SJSA1 (cell line): ENCODE measurements around the gene ANKFN1. TPM values are rescaled to one million over a fixed set of nuclear protein-coding genes. Genes with fewer than 3 reads are reported as not detected.
A peak's percentile ranks its signal among the peaks of the same experiment; 100 is the strongest.
"Not testable (repeated sequence)": the region's sequence is repeated elsewhere in the genome, so short reads cannot be mapped to it uniquely, and the experiment has no call there.

ENCODE experiments used
- DNase-seq, 2 experiments: peaks; one replicate each; pipeline ENCODE4 v3.0.0-alpha.2; 2015 to 2020; ENCODE audit warnings: low spot score in 2 of 2, low read depth in 1 of 2
- H3K27ac ChIP-seq: fragments of 250-450 bp; sonication (Bioruptor Pico); 2 replicates; pipeline ENCODE4 v1.5.1; 2020; ENCODE audit warnings: mild to moderate bottlenecking, moderate library complexity
- H3K27me3 ChIP-seq: fragments of 250-450 bp; sonication (Bioruptor Pico); replicated peaks from 2 replicates; pipeline ENCODE4 v1.5.1; 2020; ENCODE audit warnings: mild to moderate bottlenecking, moderate library complexity
- H3K36me3 ChIP-seq: fragments of 250-450 bp; sonication (Bioruptor Pico); 2 replicates; pipeline ENCODE4 v1.5.1; 2020; ENCODE audit warnings: mild to moderate bottlenecking
- H3K4me1 ChIP-seq: fragments of 250-450 bp; sonication (Bioruptor Pico); replicated peaks from 2 replicates; pipeline ENCODE4 v1.6.1; 2021; ENCODE audit warnings: mild to moderate bottlenecking
- H3K4me3 ChIP-seq: fragments of 250-450 bp; sonication (Bioruptor Pico); 2 replicates; pipeline ENCODE4 v1.5.1; 2020; ENCODE audit warnings: mild to moderate bottlenecking
- H3K9me3 ChIP-seq: fragments of 250-450 bp; sonication (Bioruptor Pico); replicated peaks from 2 replicates; pipeline ENCODE4 v1.5.1; 2020; ENCODE audit warnings: mild to moderate bottlenecking
- total RNA-seq: library from RNA; depleted of rRNA; stranded (reverse); fragments of >200 nt; shearing (Covaris generic); gene quantifications from 2 replicates; pipeline ENCODE4 v1.2.3, GENCODE V29; 2014

Gene ANKFN1
- total RNA-seq, 1 experiment from 2014 or later: 0.32 TPM

GRCh38 chr17:56392321-56392720 lies 239.0 kb downstream of the ANKFN1 start:
- Histone ChIP-seq H3K4me3 (no peak overlapping the region), H3K27ac (peak overlapping the region; percentile 57), H3K4me1 (peaks cover 40% of the 10 kb centered on the region), H3K36me3 (no peaks in the 10 kb centered on the region), H3K27me3 (no peaks in the 10 kb centered on the region), H3K9me3 (0 out of 2 replicates have a peak, but pooled peaks cover 4% of the 10 kb centered on the region)
- peak; percentile 51 to 85 for DNase-seq

GRCh38 chr17:56393156-56393555 lies 239.9 kb downstream of the ANKFN1 start:
- DNase-seq: peak; percentile 68 to 80
- Histone ChIP-seq H3K36me3 (no peaks in the 10 kb centered on the region), H3K4me3 (no peak overlapping the region), H3K27me3 (no peaks in the 10 kb centered on the region), H3K4me1 (peaks cover 40% of the 10 kb centered on the region), H3K9me3 (0 out of 2 replicates have a peak, but pooled peaks cover 4% of the 10 kb centered on the region), H3K27ac (peak overlapping the region; percentile 57)

GRCh38 chr17:56395787-56396186 lies 242.5 kb downstream of the ANKFN1 start:
- Histone ChIP-seq H3K4me1 (peaks cover 40% of the 10 kb centered on the region), H3K27me3 (no peaks in the 10 kb centered on the region), H3K36me3 (no peaks in the 10 kb centered on the region), H3K4me3 (no peak overlapping the region), H3K27ac (peak overlapping the region; percentile 25), H3K9me3 (0 out of 2 replicates have a peak, but pooled peaks cover 4% of the 10 kb centered on the region)
- DNase-seq: peak in 1 of 2 experiments; percentile 68

- Histone ChIP-seq H3K36me3 (no peaks in the 10 kb centered on the region), H3K27ac (no peak overlapping the region), H3K9me3 (no peaks in the 10 kb centered on the region), H3K4me3 (no peak overlapping the region), H3K27me3 (no peaks in the 10 kb centered on the region), H3K4me1 (no peaks in the 10 kb centered on the region)
- DNase-seq: no peak
Observed at GRCh38 chr17:56407086-56407485, 253.8 kb downstream of the ANKFN1 start.

- not testable (repeated sequence) for H3K9me3 ChIP-seq, DNase-seq, H3K27me3 ChIP-seq, H3K36me3 ChIP-seq, H3K4me1 ChIP-seq, H3K4me3 ChIP-seq, H3K27ac ChIP-seq
Observed at GRCh38 chr17:56412356-56412755, 259.1 kb downstream of the ANKFN1 start.

GRCh38 chr17:56416682-56417351 lies 263.5 kb downstream of the ANKFN1 start:
- Histone ChIP-seq H3K27ac (no peak overlapping the region), H3K4me1 (peaks cover 5% of the 10 kb centered on the region; the same call in 1 of the 2 replicates), H3K27me3 (no peaks in the 10 kb centered on the region), H3K9me3 (peaks cover 5% of the 10 kb centered on the region; the same call in 1 of the 2 replicates), H3K36me3 (no peaks in the 10 kb centered on the region), H3K4me3 (no peak overlapping the region)
- DNase-seq: no peak

- Histone ChIP-seq H3K9me3 (no peaks in the 10 kb centered on the region), H3K4me3 (no peak overlapping the region), H3K4me1 (peaks cover 29% of the 10 kb centered on the region), H3K36me3 (no peaks in the 10 kb centered on the region), H3K27me3 (no peaks in the 10 kb centered on the region), H3K27ac (no peak overlapping the region)
- no peak for DNase-seq
Observed at GRCh38 chr17:56424005-56424404, 270.7 kb downstream of the ANKFN1 start.

GRCh38 chr17:56424543-56425044 lies 271.3 kb downstream of the ANKFN1 start:
- Histone ChIP-seq H3K27ac (no peak overlapping the region), H3K4me3 (no peak overlapping the region), H3K9me3 (no peaks in the 10 kb centered on the region), H3K27me3 (no peaks in the 10 kb centered on the region), H3K4me1 (peaks cover 29% of the 10 kb centered on the region), H3K36me3 (no peaks in the 10 kb centered on the region)
- DNase-seq: no peak

- Histone ChIP-seq H3K4me3 (no peak overlapping the region), H3K27ac (peak overlapping the region; percentile 82), H3K9me3 (no peaks in the 10 kb centered on the region), H3K4me1 (peaks cover 29% of the 10 kb centered on the region), H3K27me3 (no peaks in the 10 kb centered on the region), H3K36me3 (no peaks in the 10 kb centered on the region)
- DNase-seq: no peak
Observed at GRCh38 chr17:56425483-56425882, 272.2 kb downstream of the ANKFN1 start.

- Histone ChIP-seq H3K27ac (peak overlapping the region; percentile 82), H3K36me3 (no peaks in the 10 kb centered on the region), H3K4me1 (peaks cover 43% of the 10 kb centered on the region), H3K9me3 (no peaks in the 10 kb centered on the region), H3K4me3 (no peak overlapping the region), H3K27me3 (no peaks in the 10 kb centered on the region)
- DNase-seq: peak; percentile 61 to 95
Observed at GRCh38 chr17:56426901-56427300, 273.6 kb downstream of the ANKFN1 start.

GRCh38 chr17:56431736-56432135 lies 278.5 kb downstream of the ANKFN1 start:
- Histone ChIP-seq H3K27ac (peak overlapping the region; percentile 82), H3K27me3 (no peaks in the 10 kb centered on the region), H3K36me3 (no peaks in the 10 kb centered on the region), H3K4me3 (no peak overlapping the region), H3K4me1 (peaks cover 43% of the 10 kb centered on the region), H3K9me3 (no peaks in the 10 kb centered on the region)
- peak; percentile 48 to 83 for DNase-seq

GRCh38 chr17:56432443-56432842 lies 279.2 kb downstream of the ANKFN1 start:
- H3K4me1 ChIP-seq: peaks cover 41% of the 10 kb centered on the region
- H3K36me3 ChIP-seq: no peaks in the 10 kb centered on the region
- peak; percentile 25 to 54 for DNase-seq
- no peaks in the 10 kb centered on the region for H3K27me3 ChIP-seq
- H3K9me3 ChIP-seq: no peaks in the 10 kb centered on the region
- no peak overlapping the region for H3K4me3 ChIP-seq
- H3K27ac ChIP-seq: peak overlapping the region; percentile 82

- Histone ChIP-seq H3K27ac (no peak overlapping the region), H3K36me3 (no peaks in the 10 kb centered on the region), H3K4me3 (no peak overlapping the region), H3K27me3 (no peaks in the 10 kb centered on the region), H3K9me3 (no peaks in the 10 kb centered on the region), H3K4me1 (peaks cover 45% of the 10 kb centered on the region)
- DNase-seq: no peak
Observed at GRCh38 chr17:56434610-56435009, 281.3 kb downstream of the ANKFN1 start.

GRCh38 chr17:56436142-56436541 lies 282.9 kb downstream of the ANKFN1 start:
- Histone ChIP-seq H3K27ac (no peak overlapping the region), H3K27me3 (no peaks in the 10 kb centered on the region), H3K9me3 (no peaks in the 10 kb centered on the region), H3K36me3 (no peaks in the 10 kb centered on the region), H3K4me3 (no peak overlapping the region), H3K4me1 (peaks cover 53% of the 10 kb centered on the region)
- DNase-seq: no peak
